HG03139 (cell line): Measurements from ENCODE around the gene RAP1A.

ENCODE experiments used
- ATAC-seq: cut with Tn5 transposase; IDR thresholded peaks from one replicate; pipeline ENCODE4 v1.9.1; 2021; ENCODE audit not compliant: unreplicated experiment

Gene RAP1A

DNA sequence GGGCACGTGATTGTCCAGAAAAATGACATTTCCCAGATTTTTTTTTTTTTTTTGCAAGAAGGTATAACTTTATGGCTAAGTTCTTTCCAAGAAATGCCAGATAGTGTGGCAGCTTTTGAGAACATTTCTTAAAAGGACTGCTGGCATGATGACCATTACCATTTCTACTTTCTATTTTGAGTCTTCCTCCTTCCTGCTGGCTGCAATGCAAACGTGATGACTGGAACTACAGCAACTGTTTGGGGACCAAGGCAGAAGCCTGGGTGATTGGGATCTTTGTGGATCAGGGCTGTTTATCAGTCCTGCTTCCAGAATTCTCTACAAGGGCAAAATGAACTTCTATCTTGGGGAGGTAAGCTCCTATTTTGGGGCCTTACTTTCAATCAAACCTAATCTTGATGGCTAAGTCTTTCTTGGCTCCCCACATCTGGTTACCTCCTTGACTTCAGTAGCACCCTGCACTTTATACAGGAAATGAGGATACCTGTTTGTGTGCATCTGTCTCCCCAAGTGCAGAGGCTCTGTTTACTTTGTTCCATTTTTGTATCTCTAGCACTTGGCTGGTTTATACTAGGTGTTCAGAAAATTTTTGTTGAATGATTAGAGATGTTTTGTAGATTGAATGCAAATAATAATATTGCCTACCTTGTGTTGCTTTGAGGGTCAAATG, 132.5 kb downstream of the RAP1A start:
- no peak for ATAC-seq

DNA sequence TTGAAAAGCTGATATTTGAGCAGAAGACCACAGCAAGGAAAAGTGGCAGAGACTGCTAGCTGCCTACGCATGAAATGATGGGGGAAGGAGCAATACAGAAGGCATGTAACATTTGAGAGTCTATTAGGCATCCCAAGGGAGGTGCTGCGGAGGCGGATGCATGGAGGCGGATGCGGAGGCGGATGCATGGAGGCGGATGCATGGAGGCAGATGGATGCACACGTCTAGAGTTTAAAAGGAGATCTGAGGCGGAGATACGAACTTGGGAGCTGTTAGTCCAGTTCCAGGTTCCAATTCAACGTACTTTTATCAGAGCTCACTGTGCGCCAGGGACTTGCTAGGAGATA, 135.4 kb downstream of the RAP1A start:
- no peak for ATAC-seq

DNA sequence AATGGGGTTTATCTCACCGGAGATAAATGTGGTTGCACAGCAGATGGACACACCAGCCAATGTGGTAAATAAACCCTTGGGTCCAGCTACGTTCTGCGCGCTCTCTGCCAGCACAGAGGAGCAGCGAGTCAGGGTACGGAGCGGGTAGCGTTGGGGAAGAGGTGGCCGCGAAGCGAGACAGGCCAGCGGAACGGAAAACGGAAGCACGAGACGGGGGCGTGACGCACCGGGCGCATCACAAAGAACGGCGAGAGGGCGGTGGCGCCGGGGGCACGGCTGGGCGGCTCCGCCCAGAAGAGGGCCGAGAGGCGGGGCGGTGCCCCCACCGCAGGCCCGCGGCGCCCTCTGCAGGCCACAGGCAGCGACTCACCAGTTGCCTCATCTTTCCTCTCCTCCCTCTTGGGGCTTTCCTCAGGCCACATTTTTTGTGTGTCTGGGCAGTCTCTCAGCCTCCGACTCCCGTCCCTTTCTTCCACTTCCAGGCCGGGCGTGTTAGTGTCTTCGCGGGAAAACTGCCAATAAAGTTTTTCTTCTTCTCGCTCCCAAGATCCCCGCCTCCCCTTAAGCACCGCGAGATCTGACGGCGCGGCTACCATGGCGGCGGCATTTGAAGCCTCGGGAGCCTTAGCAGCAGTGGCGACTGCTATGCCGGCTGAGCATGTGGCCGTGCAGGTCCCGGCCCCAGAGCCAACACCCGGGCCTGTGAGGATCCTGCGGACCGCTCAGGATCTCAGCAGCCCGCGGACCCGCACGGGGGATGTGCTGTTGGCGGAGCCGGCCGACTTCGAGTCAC, 135.9 kb downstream of the RAP1A start, which contains the start of gene DDX20:
Gene DDX20 (plus strand): TSS at position 571 of the 793 bp plus-strand sequence. CDS start 24 bp downstream, at position 595.
- ATAC-seq: peak; percentile 88

DNA sequence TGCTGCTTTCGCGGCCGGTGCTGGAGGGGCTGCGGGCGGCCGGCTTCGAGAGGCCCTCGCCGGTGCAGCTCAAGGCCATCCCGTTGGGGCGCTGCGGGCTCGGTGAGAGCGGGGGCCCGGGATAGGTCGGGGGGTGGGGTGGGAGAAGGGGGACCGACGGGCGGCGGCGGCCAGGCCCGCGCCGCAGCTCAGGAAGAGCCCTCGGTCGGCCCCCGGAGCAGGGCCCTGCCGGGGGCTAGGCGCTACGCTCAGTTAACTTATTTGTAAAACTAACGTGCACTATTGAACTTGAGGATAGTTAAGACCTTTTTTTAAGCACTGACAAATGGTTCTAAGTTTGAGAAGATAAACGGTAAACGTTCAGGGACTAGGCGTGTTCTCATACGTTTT, 136.5 kb downstream of the RAP1A start:
- ATAC-seq: peak; percentile 3

DNA sequence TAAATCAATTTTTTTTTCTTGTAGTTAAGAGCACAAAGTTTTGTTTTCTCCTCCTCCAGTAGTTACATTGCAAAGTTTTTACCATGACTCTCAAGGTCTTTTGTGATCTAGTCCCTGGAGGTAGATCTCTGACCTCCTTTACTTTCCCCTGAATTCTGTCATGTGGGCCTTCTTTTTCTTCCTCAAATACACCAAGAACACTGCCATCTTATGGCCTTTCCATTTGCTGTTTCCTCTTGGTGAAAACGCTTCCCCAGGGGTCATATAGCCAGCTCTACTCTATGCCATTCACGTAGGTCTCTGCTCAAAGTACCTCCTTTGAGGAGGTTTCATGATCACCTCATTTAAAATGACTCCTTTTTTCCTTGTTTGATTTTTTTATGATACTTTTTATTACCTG, 138.8 kb downstream of the RAP1A start:
- ATAC-seq: no peak

DNA sequence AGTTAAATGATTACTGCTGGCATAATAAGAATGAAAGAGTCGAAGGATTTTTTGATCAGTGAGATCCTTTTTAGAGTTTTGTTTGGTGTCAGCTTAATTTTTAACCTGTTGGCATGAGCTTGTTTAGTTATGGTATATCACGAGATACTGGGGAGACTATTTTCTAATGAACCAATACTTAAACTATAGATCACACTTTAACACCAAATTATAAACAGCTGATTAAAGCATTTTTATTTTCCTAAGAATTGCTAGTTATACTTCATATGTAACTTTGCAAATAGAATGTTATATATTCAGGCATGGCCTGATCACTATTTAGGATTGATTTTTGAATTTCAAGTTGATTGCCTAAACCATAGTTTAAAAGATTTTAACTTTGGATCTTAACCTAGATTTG, 142.1 kb downstream of the RAP1A start:
- ATAC-seq: no peak

DNA sequence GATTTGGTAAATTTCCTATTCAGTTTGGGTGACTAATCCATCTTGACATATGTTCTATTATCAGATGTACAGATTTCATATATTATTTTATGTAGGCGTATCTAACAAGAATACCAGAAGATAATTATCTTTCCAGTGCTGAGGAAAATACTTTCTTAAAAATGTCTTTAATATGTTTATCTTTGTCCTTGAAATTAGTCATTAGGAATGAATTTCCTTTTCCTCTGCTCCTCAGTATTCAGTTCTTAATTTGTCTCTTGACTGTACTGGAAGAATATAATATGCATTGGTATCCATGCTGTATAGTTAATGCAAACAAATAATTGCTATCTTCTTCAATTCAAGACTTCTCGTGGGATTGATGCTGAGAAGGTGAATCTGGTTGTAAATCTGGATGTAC, 142.7 kb downstream of the RAP1A start:
- ATAC-seq: no peak
